ENCODE results near the gene HOXA5.

HOXA5 gene

DNA sequence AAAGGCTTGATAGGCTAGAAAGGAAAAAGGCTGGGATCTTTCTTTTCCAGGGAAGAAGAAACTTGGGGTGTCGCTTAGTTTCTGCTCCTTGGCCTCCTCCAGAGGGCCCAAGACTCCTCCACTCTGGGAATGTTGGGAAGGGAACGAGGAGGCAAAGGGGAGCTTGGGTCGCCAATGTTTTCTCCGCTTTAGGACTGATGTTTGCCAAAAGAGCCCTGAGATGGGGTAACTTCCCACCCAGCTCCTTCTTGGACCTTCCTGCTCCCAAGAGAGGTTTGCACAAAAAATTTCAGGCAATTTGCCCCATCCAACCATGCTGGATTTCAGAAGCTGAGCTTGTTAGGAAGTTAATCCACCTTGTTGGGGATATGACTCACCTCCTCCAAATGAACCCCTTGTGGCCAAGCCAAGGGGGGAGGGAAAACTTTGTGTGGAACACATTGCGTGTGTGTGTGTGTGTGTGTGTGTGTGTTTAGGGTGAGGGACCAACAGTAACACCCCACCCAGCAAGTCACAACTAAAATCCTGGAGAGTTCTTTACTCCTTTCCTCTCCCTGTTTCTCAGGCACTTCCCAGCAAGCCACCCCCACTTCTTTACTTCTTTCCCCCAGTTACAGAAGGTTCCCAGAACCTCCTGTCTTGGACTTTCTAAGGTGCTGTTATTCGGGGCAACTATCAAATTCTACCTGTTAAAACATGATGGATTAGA lies 32.3 kb downstream of the HOXA5 start:
- FAIRE-seq (no peak), DNase-seq (ENCODE audit: insufficient read length, low spot score) (no peak)

DNA sequence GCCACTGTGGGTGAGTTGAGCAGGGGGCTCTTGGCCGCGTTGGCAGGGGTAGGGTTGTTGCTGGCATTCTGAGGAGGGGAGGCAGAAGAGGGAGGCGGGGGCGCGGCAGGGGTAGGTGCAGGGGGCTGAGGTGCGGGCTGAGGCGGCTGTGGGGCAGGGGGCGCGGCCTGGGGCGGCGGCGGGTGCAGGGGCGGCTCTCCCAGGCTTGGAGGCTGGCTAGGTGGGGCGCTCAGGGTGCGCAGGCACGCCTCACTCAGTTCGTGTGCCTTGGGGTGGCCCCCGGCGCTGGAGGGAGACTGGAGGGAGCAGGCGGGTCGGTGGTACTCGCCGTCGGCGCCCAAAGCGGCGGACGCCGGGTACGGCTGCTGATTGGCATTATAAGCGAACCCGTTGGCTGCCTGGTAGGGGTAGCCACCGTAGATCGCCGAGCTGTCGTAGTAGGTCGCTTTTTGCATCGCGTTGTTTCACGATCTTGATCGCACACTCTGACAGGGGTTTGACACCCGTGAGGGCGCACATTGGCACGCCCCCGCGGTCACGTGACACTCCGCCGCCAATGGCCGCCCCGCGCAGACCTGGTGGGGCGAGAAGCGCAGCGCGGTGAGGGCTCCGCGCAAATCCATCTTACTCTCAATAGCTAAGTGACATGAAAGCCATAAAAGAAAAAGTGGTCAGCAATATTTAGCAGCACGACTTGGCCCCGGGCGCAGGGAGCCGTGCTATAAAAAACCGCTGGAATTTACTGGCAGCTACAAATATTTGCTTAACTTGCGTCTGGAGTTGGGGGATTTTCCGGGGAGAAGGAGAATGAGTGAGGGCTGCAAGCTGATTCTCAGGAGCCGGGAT lies 33.1 kb downstream of the HOXA5 start:
- no peak for DNase-seq (ENCODE audit: insufficient read length, low spot score)
- no peak for FAIRE-seq

DNA sequence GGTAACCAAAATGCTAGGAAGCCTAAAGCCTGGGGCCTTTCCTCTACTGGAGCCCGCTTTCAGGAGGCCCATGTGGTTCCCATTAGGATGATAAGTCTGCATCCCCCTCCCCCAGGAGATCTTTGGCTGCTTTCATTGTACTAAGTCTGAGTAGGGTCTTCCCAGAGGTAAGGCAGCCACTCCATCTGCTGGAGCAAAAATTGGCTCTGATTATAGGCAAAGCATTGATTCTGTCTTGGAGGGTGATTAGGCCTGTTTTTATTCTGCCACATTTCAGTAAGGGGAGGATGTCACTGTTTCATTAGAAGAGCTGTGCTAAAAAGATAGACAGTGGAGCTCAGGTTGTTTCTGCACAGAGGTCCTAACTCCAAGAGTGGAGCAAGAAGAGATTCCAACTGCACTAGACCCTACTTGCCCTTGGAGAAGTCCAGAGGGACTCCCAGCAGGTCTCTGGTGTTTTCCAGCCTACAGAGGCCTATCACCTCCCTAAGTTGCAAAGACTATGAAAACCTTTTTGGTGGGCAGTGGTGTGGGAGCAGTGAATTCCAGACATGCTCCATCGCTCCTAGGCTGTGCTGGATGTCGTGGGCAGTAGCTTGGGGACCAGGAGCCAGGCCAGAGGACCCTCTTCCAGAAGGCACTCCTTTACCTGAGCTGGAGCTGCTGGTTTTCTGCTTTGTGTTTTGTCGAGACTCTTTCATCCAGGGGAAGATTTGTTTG lies 33.9 kb downstream of the HOXA5 start:
- DNase-seq (ENCODE audit: insufficient read length, low spot score), result no peak
- FAIRE-seq, result no peak

DNA sequence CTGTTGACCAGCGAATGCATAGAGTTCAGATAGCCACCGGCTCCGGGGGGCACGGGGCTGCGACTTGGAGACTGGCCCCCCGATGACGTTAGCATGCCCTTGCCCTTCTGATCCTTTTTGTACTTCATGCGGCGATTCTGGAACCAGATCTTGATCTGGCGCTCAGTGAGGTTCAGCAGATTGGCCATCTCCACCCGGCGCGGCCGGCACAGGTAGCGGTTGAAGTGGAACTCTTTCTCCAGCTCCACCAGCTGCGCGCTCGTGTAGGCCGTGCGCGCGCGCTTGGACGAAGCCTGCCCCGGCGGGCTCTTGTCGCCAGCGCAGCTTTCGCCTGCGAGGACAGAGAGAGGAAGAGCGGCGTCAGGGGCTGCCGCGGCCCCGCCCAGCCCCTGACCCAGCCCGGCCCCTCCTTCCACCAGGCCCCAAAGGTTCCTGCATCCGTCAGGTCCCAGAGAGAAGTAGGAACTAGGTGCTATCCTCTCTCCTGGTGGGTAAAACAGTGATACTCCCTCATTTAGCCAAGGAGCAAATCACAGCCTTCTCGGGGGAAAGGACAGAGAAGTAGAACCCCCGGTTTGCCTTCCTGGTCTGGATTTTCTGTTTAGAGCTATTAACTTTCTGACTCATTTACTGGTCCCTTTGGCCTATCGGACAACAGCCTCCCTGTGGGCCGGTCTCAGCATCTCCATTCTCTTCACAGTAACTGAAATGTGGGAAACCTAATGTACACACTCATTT lies 34.9 kb downstream of the HOXA5 start:
- FAIRE-seq, result no peak

DNA sequence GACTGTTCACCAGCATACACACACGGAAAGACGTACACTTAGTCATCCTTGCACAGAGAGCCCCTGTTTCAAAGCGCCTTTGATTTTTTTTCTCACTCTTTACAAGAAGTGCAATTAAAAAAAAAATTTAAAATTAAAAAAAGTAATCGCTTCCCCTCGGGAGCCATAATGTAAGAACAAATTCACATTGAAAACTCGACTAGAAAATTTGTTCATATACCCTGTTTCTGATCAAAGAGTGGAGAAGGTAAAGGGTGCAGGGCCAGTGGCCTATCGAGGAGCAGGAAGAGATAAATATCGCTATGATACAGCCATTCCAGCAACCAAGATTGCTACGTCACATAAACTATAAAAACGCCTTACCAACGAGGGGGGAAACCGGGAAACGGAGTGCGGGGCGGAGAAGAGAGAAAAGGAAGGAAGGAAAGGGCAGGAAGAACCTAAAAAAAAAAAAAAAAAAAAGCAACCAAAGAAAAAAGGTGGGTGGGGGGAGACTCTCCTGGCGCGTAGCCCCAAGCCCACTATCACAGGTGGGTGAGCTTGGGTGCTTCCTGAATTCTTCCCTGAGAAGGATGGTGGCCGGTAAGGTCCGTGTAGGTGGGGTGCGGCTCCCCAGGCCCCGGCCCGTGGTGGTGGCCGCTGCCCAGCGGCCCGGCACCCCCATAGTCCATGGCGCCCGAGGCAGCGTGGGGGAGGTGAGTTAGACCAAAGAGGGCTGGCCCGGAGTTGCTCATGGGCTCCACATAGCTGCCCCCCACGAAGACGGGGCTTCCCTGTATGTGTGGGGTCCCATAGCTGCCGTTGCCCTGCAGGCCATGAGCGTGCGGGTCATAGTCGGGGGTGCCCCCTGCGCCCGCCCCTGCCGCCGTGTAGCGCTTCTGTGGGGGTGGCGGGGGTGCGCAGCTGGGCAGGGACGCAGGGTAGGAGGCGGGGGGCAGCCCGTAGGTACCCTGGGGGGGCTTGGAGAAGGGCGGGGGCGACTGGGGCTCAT lies 35.8 kb downstream of the HOXA5 start:
- no peak for DNase-seq (ENCODE audit: insufficient read length, low spot score)
- FAIRE-seq, result no peak

More for the DNA sequence above, 34.9 kb downstream of the HOXA5 start:
- no peak for DNase-seq (ENCODE audit: insufficient read length, low spot score)

DNA sequence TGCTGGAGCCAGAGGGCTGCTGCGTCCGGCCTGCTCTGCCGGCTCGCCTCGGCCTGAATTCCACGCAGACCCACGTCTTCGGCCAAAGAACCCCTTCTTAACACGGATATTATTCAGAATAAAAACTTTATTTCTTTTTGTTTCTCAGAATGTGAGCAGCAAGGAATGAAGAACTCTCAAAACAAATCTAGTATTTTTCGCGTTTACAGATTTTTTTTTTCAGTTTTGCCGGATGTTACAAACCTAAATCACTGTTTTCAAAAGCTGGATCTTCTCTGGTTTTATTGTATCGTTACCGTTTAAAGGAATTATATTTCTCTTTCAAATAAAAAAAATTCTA lies 36.6 kb downstream of the HOXA5 start:
- DNase-seq (ENCODE audit: insufficient read length, low spot score), result no peak
- no peak for FAIRE-seq

DNA sequence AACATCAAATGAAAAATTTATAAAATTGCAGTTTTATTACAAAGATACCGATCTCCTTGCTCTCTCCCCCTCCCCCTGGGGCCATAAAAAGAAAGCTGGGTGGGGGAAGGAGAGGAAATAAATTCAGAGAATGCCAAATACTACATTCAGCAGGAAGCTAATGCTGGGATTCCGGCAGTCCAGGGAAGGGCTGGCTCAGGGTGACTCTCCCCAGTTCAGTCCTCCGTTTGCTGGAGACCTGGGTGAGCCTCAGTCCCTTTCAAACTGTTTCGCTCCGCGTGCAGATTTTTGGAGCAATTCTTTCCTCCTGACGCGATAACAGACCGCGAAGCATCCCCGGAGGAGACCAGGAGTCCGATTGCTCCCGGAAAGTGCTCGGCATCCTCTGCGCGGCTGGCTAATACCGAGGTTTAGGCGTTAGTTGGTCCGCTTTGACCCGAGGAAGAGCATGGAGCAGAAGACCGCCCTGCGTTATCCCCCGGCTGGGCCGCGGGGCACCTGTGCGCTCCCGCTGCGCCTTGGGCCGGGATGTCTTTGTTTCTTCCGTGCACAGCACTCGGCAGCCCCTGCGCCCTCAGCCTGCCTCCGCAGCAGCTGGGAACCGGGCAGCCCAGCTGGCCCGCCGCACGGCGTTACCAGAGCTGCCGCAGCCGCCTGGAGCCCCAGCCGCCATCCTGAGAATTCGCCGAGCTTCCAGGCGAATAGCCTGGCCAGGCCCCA lies 37.1 kb downstream of the HOXA5 start:
- FAIRE-seq (no peak), DNase-seq (ENCODE audit: insufficient read length, low spot score) (no peak)

DNA sequence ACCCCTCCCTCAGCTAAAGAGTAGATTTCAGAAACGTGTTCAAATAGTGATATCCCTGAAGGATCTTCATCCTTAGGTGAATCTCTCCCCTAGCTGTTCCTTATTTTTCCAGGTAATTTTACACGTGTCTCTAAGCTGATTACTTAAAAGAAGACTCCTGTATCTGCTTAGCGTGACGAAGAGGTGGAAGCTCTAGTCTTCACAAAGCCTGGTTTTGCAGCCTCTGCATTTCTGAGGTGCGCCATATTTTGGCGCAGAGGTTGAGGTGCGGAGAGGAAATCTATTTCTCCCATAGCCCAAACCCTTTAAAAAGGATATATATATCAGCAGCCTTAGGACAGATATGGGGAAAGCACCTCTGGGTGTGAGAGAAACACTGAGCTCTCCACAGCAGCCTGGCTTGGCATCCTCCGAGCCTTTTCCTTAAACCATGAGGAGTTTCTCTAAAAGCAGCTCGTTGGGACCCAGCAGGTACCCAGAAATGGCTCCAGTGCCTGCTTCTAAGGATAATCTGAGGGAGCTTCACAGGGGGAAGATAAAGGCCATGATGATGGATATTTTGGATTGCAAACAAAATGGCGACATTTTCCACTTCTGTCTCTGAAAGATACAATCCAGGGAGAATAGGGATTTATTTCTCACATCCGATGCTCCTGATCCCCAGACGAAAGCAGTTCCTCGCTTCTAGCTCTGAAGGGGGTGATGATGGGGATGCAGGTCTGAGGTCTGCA lies 38.0 kb downstream of the HOXA5 start:
- FAIRE-seq, result no peak
- no peak for DNase-seq (ENCODE audit: insufficient read length, low spot score)

DNA sequence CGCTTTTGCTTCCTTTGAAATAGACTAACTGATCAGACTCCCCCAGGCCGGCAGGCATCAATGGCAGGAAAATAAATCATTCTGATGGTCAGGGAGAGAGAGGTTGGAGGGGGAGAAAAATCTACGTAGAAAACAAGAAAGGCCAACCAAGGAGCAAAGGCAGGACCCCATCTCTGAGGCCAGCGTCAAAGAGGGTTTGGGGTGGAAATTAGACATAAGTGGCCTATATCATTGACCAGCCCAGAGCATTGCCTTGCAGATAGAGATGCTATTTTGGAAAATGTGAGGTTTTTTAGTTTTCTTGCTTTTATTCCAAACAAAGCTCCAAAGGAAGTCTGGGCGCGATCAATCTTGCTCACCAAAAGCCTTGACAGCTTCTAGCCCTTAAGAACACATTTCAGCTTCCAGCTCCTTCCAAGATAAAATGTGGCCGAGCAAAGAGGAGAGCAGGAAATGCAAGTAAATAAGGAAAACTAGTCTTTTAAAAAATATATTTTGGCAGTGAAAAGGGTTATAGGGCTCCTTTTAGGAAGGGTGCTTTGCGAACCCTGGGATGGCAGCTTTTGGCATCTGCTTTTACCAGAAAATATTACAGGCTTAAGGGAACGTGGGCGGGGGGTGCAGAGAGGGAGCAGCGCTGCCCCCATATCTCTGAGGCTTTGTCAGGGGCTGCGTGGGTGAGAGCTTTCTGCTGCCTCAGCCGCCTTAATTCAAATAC lies 39.0 kb downstream of the HOXA5 start:
- FAIRE-seq (no peak), DNase-seq (ENCODE audit: insufficient read length, low spot score) (no peak)

DNA sequence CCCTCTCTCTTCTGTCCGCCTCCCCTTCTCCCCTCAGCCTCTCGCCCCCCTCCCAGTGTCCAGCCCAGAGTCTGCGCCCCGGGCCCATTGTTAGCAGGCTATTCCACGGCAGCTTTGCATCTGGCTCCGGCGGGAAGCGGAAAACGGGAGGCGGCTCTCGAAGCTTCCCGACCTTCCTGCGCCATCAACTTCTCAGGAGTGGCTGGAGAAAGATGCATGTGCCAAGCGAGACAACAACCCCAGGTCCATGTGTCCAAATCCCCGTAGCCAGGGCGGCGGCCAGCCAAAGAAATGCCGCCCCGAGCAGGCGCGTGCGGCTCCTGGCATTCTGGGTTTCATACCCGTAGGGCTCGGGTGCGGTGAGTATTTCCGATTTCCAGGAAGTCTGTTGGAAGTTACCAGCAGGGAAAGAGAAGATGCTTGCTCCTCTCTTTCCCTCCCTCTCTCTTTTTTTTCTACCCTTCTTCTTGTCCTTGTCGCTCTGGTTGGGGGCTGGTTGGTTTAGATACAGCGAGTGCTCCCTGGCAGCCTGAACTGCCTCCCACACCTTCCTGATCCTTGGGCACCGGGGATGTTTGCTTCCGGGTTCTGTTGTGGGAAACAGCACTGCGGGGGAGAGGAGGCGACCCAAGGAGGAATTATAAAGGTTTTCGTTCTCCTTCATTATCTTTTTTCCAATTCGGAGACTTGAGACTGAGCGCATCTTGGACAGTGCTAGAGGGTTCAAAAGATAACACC lies 39.8 kb downstream of the HOXA5 start:
- DNase-seq (ENCODE audit: insufficient read length, low spot score), result no peak
- no peak for FAIRE-seq

DNA sequence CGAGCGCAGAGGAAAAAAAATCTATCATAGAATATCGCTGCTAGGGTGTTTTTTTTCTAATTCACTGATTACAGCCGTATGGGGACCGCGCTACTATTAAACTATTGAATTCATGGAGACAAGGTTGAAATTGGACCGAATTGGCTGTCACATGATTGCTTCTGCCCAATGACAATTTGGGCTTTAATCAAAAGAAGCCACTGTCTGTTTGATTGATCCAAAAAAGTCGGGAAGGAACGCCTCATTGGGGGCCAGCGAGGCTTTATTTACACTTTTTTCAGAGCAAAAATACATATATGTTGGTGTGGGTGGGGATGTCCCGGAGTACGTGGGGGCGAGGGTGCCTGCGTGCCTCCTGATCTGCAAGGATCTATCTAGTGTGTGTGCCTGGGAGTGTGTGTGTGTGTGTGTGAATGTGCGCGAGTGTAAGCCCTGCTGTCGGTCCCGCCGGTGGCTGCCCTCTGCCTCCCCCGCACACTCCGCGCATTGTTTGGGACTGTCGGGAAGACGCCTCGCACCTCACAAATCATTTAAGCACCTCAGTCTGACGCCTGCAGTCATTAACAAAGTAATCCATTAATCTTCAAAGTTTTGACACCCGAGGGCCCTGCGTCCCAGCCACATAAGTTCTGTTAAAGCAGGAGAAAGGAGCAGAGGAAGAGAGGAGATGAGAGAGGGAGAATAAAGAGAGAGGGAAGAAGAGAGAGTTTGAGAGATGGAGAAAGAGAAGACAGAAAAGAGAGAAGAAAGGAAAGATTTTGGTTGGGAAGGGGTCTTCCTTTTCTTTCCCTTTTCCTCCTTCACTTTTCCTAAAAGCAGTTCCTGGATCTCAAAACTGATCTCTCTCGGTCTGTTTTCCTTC lies 40.7 kb downstream of the HOXA5 start, which contains the start of gene HOXA2:
TSS of gene HOXA2 (minus strand) at position 103 of the 862 bp plus-strand sequence. CDS start 183 bp downstream, outside the sequence.
- DNase-seq (ENCODE audit: insufficient read length, low spot score) (no peak), FAIRE-seq (no peak)

DNA sequence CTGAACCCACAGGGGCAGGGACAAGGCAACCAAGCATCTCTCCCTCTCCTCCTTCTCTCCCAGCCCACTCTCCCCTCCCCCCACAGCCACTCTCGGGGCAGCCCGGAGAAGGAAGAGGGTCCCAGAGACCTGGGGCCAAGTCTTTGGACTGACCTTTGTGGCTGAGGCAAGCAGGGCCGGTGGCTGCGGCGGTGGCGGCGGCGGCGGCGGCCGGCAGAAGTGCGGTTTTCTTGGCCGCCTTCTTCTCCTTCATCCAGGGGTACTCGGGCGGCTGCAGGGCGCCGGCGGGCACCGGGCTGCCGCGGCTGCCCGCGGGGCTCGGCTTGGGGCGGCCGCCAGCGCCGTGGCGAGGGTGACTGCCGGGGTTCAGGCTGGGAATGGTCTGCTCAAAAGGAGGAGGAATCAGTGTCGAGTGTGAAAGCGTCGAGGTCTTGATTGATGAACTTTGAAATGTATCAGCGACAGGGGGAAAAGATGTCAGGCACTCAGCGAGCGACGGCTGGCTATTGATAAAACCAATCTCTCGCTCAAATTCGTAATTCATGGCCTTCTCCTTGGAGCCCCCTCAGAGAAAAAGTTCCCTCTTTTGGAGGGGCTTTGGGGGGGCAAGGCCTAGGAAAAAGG lies 41.4 kb downstream of the HOXA5 start:
- FAIRE-seq (no peak), DNase-seq (ENCODE audit: insufficient read length, low spot score) (no peak)

DNA sequence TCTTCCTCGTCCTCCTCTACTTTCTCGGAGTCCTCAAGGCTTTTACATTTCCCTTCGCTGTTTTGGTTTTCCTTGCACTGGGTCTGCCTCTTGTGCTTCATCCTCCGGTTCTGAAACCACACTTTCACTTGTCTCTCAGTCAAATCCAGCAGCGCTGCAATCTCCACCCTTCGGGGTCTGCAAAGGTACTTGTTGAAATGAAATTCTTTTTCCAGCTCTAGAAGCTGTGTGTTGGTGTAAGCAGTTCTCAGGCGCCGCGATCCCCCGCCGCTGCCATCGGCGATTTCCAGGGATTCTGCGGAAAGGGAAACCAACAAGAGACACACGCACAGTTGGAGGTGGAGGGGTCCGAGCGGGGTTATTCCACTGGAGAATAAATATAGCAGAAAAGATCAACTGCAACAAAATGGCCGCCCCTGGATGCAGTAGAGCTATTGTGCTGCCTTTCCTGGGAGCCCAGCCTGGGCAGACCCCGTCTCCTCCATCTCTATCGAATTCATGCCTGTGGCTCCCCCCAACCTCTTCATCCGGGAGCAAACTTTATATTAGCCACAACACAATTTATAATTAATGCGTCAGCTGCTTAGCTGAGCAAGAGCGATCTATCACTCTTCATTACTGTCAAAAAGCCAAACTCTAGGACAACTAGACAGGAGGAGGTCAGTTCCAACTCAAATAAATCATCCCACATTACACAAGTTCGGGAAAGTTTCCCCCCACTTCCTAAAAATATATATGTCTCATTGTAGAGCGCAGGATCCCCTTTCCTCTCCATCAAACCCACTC lies 42.1 kb downstream of the HOXA5 start:
- DNase-seq (ENCODE audit: insufficient read length, low spot score), result no peak
- FAIRE-seq, result no peak

DNA sequence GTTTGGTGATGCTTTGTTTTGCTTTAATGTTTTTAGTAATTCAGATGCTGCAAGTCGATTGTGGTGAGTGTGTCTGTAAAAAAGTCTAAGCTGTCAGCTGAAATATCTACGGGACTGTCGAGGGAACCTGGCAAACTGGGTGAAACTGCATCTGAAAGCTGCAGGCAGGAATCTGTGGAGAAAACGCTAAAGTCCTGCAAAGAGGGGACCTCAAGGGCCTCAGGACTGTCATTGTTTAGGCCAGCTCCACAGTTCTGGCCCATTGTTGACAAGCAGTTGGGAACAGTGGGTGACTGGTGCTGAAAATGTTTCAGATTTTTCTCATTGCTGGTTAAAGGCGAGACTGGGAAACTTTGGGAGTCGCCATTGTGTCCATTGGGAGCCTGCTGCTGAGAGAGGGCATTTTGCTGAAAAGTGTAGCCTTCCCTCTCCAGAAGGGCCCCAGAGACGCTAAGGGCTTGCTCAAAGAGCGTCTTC lies 42.7 kb downstream of the HOXA5 start:
- no peak for DNase-seq (ENCODE audit: insufficient read length, low spot score)
- FAIRE-seq, result no peak

Measured in GM19239 (cell line).